Chondrocyte (in vitro differentiated cells): ENCODE data around the gene XPNPEP2. TPM values are rescaled to one million over a fixed set of nuclear protein-coding genes. Genes with fewer than 3 reads are reported as not detected.

Source experiments
- DNase-seq: peaks from one replicate; pipeline ENCODE4 v3.0.0; 2021; ENCODE audit warnings: mixed read lengths, low spot score
- H3K27ac Mint-ChIP-seq: one replicate; pipeline ENCODE4 v1.8.0; 2021; ENCODE audit warnings: mild to moderate bottlenecking, moderate library complexity, mixed read lengths; ENCODE audit not compliant: unreplicated experiment
- H3K27me3 Mint-ChIP-seq: 2 replicates; pipeline ENCODE4 v1.8.0; 2021; ENCODE audit warnings: low read depth, mixed read lengths
- H3K36me3 Mint-ChIP-seq: 2 replicates; pipeline ENCODE4 v1.8.0; 2021; ENCODE audit warnings: low read depth, mixed read lengths
- H3K4me1 Mint-ChIP-seq: 2 replicates; pipeline ENCODE4 v1.8.0; 2021; ENCODE audit warnings: low read depth, mild to moderate bottlenecking, mixed read lengths
- H3K4me3 Mint-ChIP-seq: one replicate; pipeline ENCODE4 v1.8.0; 2021; ENCODE audit warnings: mild to moderate bottlenecking, moderate library complexity, mixed read lengths; ENCODE audit not compliant: unreplicated experiment
- H3K9me3 Mint-ChIP-seq: 2 replicates; pipeline ENCODE4 v1.8.0; 2021; ENCODE audit warnings: low read depth, mixed read lengths
- total RNA-seq: library from RNA; stranded (reverse); gene quantifications from 3 replicates; pipeline ENCODE4 v1.2.1, GENCODE V29; 2021
- TF ChIP-seq, protein P1 (sequence below): fragments of 200-600 bp; sonication (generic); IDR thresholded peaks from 2 replicates; pipeline ENCODE4 v1.5.0; 2021; ENCODE audit warnings: antibody characterized with exemption, mild to moderate bottlenecking, moderate library complexity

Gene XPNPEP2
- total RNA-seq, 1 donor from 2014 or later, result not detected

DNA sequence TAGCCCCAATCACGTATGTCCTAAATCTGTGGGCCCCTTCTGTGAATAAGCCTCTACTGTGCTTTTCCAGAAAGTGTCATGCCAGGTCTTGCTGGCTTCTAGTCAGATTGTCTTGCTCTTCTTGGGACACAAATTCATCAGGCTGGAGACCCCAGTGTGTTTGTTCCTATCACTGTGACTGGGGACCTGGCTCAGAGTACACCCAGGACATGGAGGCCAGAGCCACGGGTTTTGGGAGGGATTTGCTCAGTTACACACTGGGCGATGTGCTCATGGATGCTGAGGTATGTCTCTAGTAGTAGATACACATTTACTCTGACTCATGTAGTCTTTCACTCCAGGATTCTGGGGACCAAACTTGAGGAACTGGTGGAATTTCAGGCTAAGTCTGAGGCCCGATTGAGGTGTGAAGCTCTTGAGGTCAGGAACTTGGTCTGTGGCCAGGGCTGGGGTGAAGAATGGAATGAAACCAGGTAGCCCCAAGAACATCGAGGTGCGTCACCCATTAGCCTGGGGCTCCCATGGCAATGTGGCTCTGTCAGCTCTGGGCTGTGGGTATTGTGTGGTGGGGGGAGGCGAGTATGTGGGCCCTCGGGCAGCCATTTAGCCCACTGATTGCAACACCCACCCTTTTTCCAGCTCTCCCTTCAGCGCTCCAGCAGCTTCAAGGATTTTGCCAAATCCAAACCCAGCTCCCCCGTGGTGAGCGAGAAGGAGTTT is 48.7 kb downstream of the XPNPEP2 start:
- H3K9me3 Mint-ChIP-seq, result no peaks in the 10 kb centered on the region
- no peak overlapping the region for H3K4me3 Mint-ChIP-seq
- no peaks in the 10 kb centered on the region for H3K36me3 Mint-ChIP-seq
- H3K4me1 Mint-ChIP-seq, result no peaks in the 10 kb centered on the region
- TF ChIP-seq, protein P1, sequence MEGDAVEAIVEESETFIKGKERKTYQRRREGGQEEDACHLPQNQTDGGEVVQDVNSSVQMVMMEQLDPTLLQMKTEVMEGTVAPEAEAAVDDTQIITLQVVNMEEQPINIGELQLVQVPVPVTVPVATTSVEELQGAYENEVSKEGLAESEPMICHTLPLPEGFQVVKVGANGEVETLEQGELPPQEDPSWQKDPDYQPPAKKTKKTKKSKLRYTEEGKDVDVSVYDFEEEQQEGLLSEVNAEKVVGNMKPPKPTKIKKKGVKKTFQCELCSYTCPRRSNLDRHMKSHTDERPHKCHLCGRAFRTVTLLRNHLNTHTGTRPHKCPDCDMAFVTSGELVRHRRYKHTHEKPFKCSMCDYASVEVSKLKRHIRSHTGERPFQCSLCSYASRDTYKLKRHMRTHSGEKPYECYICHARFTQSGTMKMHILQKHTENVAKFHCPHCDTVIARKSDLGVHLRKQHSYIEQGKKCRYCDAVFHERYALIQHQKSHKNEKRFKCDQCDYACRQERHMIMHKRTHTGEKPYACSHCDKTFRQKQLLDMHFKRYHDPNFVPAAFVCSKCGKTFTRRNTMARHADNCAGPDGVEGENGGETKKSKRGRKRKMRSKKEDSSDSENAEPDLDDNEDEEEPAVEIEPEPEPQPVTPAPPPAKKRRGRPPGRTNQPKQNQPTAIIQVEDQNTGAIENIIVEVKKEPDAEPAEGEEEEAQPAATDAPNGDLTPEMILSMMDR, result no peak
- no peak overlapping the region for H3K27ac Mint-ChIP-seq
- H3K27me3 Mint-ChIP-seq, result peaks cover 6% of the 10 kb centered on the region
- DNase-seq, result no peak

DNA sequence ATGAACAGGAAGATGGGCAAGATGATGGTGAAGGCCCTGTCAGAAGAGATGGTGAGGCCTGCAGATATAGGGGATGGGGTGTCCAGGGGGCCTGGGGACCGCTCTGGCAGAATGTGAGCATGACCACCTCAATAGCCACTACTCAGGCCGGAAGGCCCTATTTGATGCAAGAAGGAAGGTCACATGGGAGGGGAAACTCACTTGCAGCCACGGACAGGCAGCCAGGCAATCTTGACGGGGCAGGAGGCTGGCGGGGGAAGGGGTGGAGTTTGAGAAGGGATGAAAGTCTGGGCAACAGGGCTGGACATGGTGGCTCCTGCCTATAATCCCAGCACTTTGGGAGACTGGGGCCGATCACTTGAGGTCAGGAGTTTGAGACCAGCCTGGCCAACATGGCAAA is 49.7 kb downstream of the XPNPEP2 start:
- Mint-ChIP-seq H3K27me3 (peaks cover under 1% of the 10 kb centered on the region), H3K9me3 (no peaks in the 10 kb centered on the region), H3K4me1 (no peaks in the 10 kb centered on the region), H3K36me3 (no peaks in the 10 kb centered on the region), H3K4me3 (no peak overlapping the region), H3K27ac (no peak overlapping the region)
- TF ChIP-seq, protein P1, result no peak
- no peak for DNase-seq

DNA sequence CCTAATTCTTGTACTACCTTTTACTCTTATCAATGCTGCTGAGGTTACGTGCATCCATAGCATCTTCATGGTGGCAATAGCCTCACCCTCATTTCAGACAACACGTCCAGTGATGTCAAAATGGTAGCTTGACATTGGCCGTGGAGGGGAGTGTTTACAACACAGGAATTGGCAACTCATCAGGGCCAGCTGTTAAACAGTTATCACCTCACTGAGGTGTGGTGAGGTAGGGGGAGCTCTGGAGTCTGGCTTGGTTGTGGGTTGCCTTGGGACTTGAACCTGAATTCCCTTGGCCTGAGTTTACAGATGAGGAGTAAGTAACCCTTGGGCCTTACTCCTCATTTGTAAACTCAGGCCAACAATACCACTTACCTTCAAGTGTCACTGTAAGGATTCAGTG is 51.4 kb downstream of the XPNPEP2 start:
- H3K4me1 Mint-ChIP-seq, result no peaks in the 10 kb centered on the region
- H3K4me3 Mint-ChIP-seq, result no peak overlapping the region
- H3K27me3 Mint-ChIP-seq, result no peaks in the 10 kb centered on the region
- no peaks in the 10 kb centered on the region for H3K36me3 Mint-ChIP-seq
- TF ChIP-seq, protein P1, result no peak
- no peaks in the 10 kb centered on the region for H3K9me3 Mint-ChIP-seq
- DNase-seq, result no peak
- no peak overlapping the region for H3K27ac Mint-ChIP-seq

DNA sequence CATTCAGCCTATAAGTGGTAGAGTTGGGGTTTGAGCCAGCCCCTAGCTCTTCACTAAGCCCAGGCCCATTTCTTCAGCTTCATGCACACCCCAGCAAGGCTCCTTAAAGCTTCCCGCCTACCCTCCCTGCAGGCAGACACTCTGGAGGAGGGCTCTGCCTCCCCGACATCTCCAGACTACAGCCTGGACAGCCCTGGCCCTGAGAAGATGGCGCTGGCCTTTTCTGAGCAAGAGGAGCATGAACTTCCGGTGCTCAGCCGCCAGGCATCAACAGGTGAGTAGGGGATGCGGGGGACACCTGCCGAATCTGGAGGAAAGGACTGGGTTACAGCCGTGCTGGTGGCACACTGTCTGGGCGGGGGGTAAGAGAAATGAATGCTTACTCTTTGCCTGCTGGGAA is 52.0 kb downstream of the XPNPEP2 start:
- DNase-seq, result no peak
- no peak overlapping the region for H3K27ac Mint-ChIP-seq
- H3K4me1 Mint-ChIP-seq, result no peaks in the 10 kb centered on the region
- H3K4me3 Mint-ChIP-seq, result no peak overlapping the region
- H3K9me3 Mint-ChIP-seq, result no peaks in the 10 kb centered on the region
- no peaks in the 10 kb centered on the region for H3K36me3 Mint-ChIP-seq
- TF ChIP-seq, protein P1, result no peak
- no peaks in the 10 kb centered on the region for H3K27me3 Mint-ChIP-seq

DNA sequence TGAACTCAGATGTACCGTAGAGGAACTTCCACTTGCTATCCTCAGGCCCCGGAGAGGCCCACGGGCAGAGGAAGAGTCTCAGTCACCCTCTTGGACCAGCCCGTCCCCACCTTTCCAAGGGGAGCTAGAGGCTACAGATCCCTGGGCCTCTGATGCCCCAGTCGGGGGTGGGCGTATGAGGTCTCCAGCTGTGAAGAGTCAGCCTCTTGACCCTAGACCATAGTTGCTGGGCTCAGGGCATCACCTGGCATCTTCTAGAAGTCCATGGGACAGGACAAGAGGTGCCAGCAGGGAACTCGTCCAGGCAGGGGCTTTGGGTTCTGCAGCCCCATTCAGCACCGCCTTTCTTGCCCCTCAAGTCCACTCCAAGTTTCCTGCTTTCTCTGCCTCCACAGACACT is 52.6 kb downstream of the XPNPEP2 start:
- H3K4me1 Mint-ChIP-seq, result no peaks in the 10 kb centered on the region
- H3K27me3 Mint-ChIP-seq, result no peaks in the 10 kb centered on the region
- H3K9me3 Mint-ChIP-seq, result no peaks in the 10 kb centered on the region
- no peak overlapping the region for H3K27ac Mint-ChIP-seq
- no peak overlapping the region for H3K4me3 Mint-ChIP-seq
- no peaks in the 10 kb centered on the region for H3K36me3 Mint-ChIP-seq
- DNase-seq, result no peak
- TF ChIP-seq, protein P1, result no peak
